GM23338 (cell line): ENCODE data around the gene TNFAIP8L1. TPM values are rescaled to one million over a fixed set of nuclear protein-coding genes. Genes with fewer than 3 reads are reported as not detected.

Source experiments
- ATAC-seq: fragments of 200-7000 bp; cut with Tn5 transposase; 3 replicates; pipeline ENCODE4 v1.9.1; 2020
- DNase-seq: peaks from one replicate; pipeline ENCODE4 v3.0.0-alpha.2; 2015; ENCODE audit warnings: low spot score
- H2AFZ ChIP-seq: fragments of 200-600 bp; sonication (generic); 2 replicates; pipeline ENCODE4 v1.8.0; 2016; ENCODE audit warnings: antibody characterized with exemption, mild to moderate bottlenecking, moderate library complexity
- H3F3A ChIP-seq: fragments of 200-600 bp; sonication (generic); replicated peaks from 2 replicates; pipeline ENCODE4 v1.8.0; 2017; ENCODE audit warnings: antibody characterized with exemption, mixed run types, low read depth
- H3K27ac ChIP-seq: fragments of 200-600 bp; sonication (generic); 2 replicates; pipeline ENCODE4 v1.6.1; 2016; ENCODE audit warnings: low read depth
- H3K27me3 ChIP-seq: fragments of 200-600 bp; sonication (generic); 2 replicates; pipeline ENCODE4 v1.8.0; 2016; ENCODE audit warnings: mild to moderate bottlenecking, mixed run types, moderate library complexity; ENCODE audit not compliant: insufficient read depth
- H3K36me3 ChIP-seq: fragments of 200-600 bp; sonication (generic); 2 replicates; pipeline ENCODE4 v1.8.0; 2016; ENCODE audit warnings: mild to moderate bottlenecking; ENCODE audit not compliant: insufficient read depth
- H3K4me1 ChIP-seq: fragments of 200-600 bp; sonication (generic); 2 replicates; pipeline ENCODE4 v1.8.0; 2016; ENCODE audit warnings: mild to moderate bottlenecking, moderate library complexity; ENCODE audit not compliant: insufficient read depth
- H3K4me2 ChIP-seq: fragments of 200-600 bp; sonication (generic); 2 replicates; pipeline ENCODE4 v1.7.1; 2017; ENCODE audit warnings: mixed run types
- H3K4me3 ChIP-seq: fragments of 200-600 bp; sonication (generic); 2 replicates; pipeline ENCODE4 v1.6.1; 2016; ENCODE audit warnings: mixed run types
- H3K79me2 ChIP-seq: fragments of 200-600 bp; sonication (generic); replicated peaks from 2 replicates; pipeline ENCODE4 v1.8.0; 2017; ENCODE audit warnings: mild to moderate bottlenecking; ENCODE audit not compliant: insufficient read depth
- H3K9me2 ChIP-seq: fragments of 200-600 bp; sonication (generic); 2 replicates; pipeline ENCODE4 v1.8.0; 2017; ENCODE audit not compliant: insufficient read depth
- H4K20me1 ChIP-seq: fragments of 200-600 bp; sonication (generic); replicated peaks from 2 replicates; pipeline ENCODE4 v1.8.0; 2017; ENCODE audit warnings: mild to moderate bottlenecking; ENCODE audit not compliant: insufficient read depth
- H3K27ac Mint-ChIP-seq: 2 replicates; pipeline ENCODE4 v1.8.0; 2020; ENCODE audit warnings: inconsistent platforms, mild to moderate bottlenecking, moderate library complexity, mixed read lengths
- H3K27me3 Mint-ChIP-seq: 3 replicates; pipeline ENCODE4 v1.8.0; 2022; ENCODE audit warnings: low read depth, mild to moderate bottlenecking, moderate library complexity, mixed read lengths, inconsistent platforms; ENCODE audit not compliant: insufficient read depth, poor library complexity
- H3K36me3 Mint-ChIP-seq: 3 replicates; pipeline ENCODE4 v1.8.0; 2021; ENCODE audit warnings: low read depth, mild to moderate bottlenecking, inconsistent platforms, moderate library complexity, mixed read lengths
- H3K4me1 Mint-ChIP-seq: 3 replicates; pipeline ENCODE4 v1.8.0; 2020; ENCODE audit warnings: mild to moderate bottlenecking, inconsistent platforms, mixed read lengths
- H3K4me3 Mint-ChIP-seq: 3 replicates; pipeline ENCODE4 v1.8.0; 2021; ENCODE audit warnings: moderate library complexity, mild to moderate bottlenecking, inconsistent platforms, mixed read lengths
- H3K9me3 Mint-ChIP-seq: 3 replicates; pipeline ENCODE4 v1.8.0; 2020; ENCODE audit warnings: moderate library complexity, mild to moderate bottlenecking, inconsistent platforms, mixed read lengths
- CREB1 ChIP-seq: fragments of 250-450 bp; sonication (Bioruptor Pico); IDR thresholded peaks from 2 replicates; pipeline ENCODE4 v1.5.0; 2020; ENCODE audit warnings: low read depth, mild to moderate bottlenecking, moderate library complexity
- CTCF ChIP-seq, 2 experiments: fragments of 200-600 bp in 1 of 2; sonication (generic) in 1 of 2; conservative IDR thresholded peaks; 2 replicates each; pipeline versions ENCODE4 v1.5.1 to v1.6.1; 2016 to 2017; ENCODE audit warnings: antibody characterized with exemption in 2 of 2, low read depth in 2 of 2, mild to moderate bottlenecking in 2 of 2, moderate library complexity in 1 of 2
- EZH2 ChIP-seq: fragments of 200-600 bp; sonication (generic); IDR thresholded peaks from one replicate; pipeline ENCODE4 v1.8.0; 2017; ENCODE audit warnings: antibody characterized with exemption, mild to moderate bottlenecking, low read depth; ENCODE audit not compliant: unreplicated experiment
- JUNB ChIP-seq: IDR thresholded peaks from one replicate; pipeline ENCODE4 v1.6.1; 2016; ENCODE audit warnings: antibody characterized with exemption; ENCODE audit not compliant: unreplicated experiment
- NANOG ChIP-seq: IDR thresholded peaks from 2 replicates; pipeline ENCODE4 v1.6.1; 2016; ENCODE audit warnings: antibody characterized with exemption, borderline replicate concordance
- POLR2AphosphoS5 ChIP-seq: IDR thresholded peaks from 2 replicates; pipeline ENCODE4 v1.6.1; 2016; ENCODE audit warnings: antibody characterized with exemption, low read depth
- REST ChIP-seq: IDR thresholded peaks from one replicate; pipeline ENCODE4 v1.6.1; 2018; ENCODE audit warnings: antibody characterized with exemption; ENCODE audit not compliant: unreplicated experiment
- ZNF114 ChIP-seq: fragments of 250-450 bp; sonication (Bioruptor Pico); IDR thresholded peaks from 2 replicates; pipeline ENCODE4 v1.5.0; 2020; ENCODE audit warnings: mild to moderate bottlenecking, moderate library complexity
- ZNF331 ChIP-seq: fragments of 250-450 bp; sonication (Bioruptor Pico); IDR thresholded peaks from 2 replicates; pipeline ENCODE4 v1.5.0; 2020; ENCODE audit warnings: low read depth, mild to moderate bottlenecking, moderate library complexity
- ZNF462 ChIP-seq: fragments of 250-450 bp; sonication (Bioruptor Pico); IDR thresholded peaks from 2 replicates; pipeline ENCODE4 v1.5.0; 2020; ENCODE audit warnings: mild to moderate bottlenecking, moderate library complexity
- polyA plus RNA-seq: library from polyadenylated mRNA; unstranded; fragments of >200 nt; fragmentation: Nextera tagmentation; extraction: Ambion mirVana; gene quantifications from 2 replicates; pipeline ENCODE4 v1.2.1, GENCODE V29; 2016
- total RNA-seq: library from RNA; depleted of rRNA; stranded (reverse); fragments of >200 nt; shearing (Covaris generic); gene quantifications from 2 replicates; pipeline ENCODE4 v1.2.3, GENCODE V29; 2014

Gene TNFAIP8L1
- total and polyA plus RNA-seq, 2 experiments from 2014 or later = 2.7 to 4.1 TPM

- no peak for TF ChIP-seq CTCF (conservative IDR thresholded peaks at IDR 0.05; ENCODE audit: low read depth in 2 of 2)
- TF ChIP-seq ZNF331 (CRISPR knock-in tag) = no peak
- TF ChIP-seq JUNB = no peak
- TF ChIP-seq REST = no peak
- TF ChIP-seq POLR2AphosphoS5 = no peak
Observed at GRCh38 chr19:4652075-4652474, 12.8 kb downstream of the TNFAIP8L1 start (continued).

- Histone ChIP-seq H3K4me1 (no peaks in the 10 kb centered on the region), H2AFZ (no peak overlapping the region), H3F3A (0 out of 2 replicates have a peak, but pooled peaks cover 8% of the 10 kb centered on the region), H3K4me2 (no peak overlapping the region), H3K27ac (no peak overlapping the region), H3K9me2 (no peaks in the 10 kb centered on the region), H3K4me3 (no peak overlapping the region), H4K20me1 (no peaks in the 10 kb centered on the region), H3K27me3 (no peaks in the 10 kb centered on the region), H3K36me3 (peaks cover 2% of the 10 kb centered on the region; the same call in 1 of the 2 replicates), H3K79me2 (no peaks in the 10 kb centered on the region)
- Mint-ChIP-seq H3K9me3 (no peaks in the 10 kb centered on the region; the same call in 2 of the 3 replicates), H3K27me3 (peaks cover 10% of the 10 kb centered on the region), H3K27ac (0 out of 2 replicates have a peak overlapping the region, but pooled peaks have one; percentile 31), H3K36me3 (peaks cover 9% of the 10 kb centered on the region), H3K4me1 (peaks cover 7% of the 10 kb centered on the region), H3K4me3 (no peak overlapping the region)
- ATAC-seq = no peak
- no peak for DNase-seq
- TF ChIP-seq ZNF462 (CRISPR knock-in tag) (no peak), NANOG (no peak), JUNB (no peak), ZNF114 (CRISPR knock-in tag) (no peak), CTCF (conservative IDR thresholded peaks at IDR 0.05; ENCODE audit: low read depth in 2 of 2) (no peak), POLR2AphosphoS5 (no peak), CREB1 (CRISPR knock-in tag) (no peak), EZH2 (no peak)
Observed at GRCh38 chr19:4653793-4654436, 14.6 kb downstream of the TNFAIP8L1 start.
